GM21723 (cell line): ENCODE results near the gene ITGB1BP1.
"Not testable (repeated sequence)": the region's sequence is repeated elsewhere in the genome, so short reads cannot be mapped to it uniquely, and the experiment has no call there.

Experiments
- ATAC-seq: cut with Tn5 transposase; IDR thresholded peaks from one replicate; pipeline ENCODE4 v1.9.1; 2021; ENCODE audit warnings: mild to moderate bottlenecking, moderate library complexity; ENCODE audit not compliant: unreplicated experiment

ITGB1BP1 gene

GRCh38 chr2:9401646-9402371 is 21.5 kb downstream of the ITGB1BP1 start:
- ATAC-seq: no peak

DNA sequence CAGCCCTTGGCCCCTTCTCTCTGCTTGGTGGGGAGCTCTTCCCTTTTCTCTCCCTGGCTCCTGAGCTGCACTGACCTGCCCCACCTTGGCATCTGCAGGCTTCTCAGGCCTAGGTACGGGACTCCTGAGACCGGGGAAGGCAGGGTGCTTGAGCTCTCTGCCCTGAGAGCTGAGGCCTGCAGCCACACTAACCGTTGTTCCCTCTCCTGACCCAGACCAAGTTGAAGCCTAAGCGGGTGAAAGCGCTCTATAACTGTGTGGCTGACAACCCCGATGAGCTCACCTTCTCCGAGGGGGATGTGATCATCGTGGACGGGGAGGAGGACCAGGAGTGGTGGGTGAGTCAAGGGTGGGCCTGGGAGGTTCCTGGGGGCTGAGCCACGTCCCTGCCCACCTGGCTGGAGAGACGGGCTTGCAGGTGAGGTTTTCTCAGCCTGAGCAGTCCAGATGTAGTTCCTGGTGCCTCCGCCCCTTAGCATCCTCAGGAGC is 22.2 kb downstream of the ITGB1BP1 start:
- no peak for ATAC-seq

DNA sequence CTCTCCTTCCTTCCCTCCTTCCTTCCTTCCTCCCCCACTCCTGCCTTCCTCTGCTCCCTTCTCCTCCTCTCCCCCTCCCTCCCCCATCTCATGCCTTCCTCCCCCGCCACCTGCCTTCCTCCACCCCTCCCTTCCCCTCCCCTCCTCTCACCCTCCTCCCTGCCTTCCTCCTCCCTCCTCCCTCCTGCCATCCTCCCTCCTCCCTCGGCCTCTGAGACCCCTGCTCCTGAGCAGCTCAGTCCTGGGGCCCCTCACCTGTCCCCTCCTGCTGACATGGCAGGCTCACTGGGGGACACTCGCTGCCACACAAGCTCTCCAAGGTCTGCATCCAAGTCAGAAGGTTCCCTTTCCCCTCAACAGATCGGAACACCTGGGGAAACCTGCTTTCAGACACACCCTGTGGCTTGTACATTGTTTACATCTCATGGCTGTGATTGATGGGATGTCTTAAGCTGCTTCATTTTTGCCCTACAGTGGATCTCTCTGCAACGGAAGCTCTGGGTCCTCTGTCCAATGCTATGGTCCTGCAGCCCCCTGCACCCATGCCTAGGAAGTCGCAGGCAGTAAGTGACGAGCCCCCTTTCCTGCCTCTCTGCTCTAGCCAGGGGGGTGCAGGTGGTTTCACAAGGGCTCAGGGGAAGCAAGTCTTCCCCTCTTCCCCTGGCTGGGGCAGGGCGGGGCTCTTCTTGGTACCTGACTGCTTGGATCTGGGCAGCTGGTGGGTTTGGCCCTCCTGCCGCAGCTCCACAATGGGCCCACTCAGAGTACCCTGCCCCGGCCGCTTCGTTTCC is 22.9 kb downstream of the ITGB1BP1 start:
- ATAC-seq: no peak

DNA sequence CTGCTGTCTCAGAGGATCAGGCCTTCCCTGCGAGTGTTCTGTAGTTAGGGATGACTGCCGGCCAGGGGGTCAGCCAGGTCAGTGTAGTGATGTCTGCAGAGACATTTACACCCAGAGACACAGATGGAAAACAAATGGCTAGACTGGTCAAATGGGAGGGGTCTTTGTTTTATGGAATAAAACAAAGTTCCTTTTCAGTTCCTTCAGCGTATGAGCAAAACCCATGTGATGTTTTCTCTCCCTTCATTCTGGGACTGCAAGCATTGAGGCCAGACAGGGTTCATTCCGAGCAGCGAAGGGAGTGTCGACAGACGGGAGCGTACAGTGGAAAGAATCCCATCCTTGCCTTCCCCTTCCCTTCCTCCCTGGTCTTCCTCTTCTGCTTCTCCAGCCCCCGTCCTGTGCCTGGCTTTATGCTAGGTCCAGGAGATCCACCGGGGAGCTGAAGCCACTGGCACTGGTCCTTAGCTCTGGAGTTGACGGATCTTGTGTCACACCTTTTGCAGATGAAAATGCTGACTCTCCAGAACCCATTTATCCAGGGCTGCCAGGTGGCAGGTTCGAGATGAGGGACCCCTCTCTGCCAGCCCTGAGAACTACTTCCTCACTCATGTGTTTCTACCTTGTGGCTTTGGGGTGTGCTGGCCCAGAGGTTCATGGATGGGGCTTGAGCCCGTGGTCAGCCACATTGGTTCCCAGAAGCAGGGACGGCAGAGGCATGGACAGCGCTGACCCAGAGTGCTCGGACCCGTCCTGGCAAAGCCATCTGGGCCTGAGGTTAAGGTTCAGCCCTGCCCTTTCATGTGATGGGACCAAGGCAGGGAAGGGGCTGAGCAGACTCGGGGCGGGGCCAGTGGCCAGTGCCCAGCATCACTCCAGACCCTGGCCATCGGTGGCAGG is 24.2 kb downstream of the ITGB1BP1 start:
- no peak for ATAC-seq

DNA sequence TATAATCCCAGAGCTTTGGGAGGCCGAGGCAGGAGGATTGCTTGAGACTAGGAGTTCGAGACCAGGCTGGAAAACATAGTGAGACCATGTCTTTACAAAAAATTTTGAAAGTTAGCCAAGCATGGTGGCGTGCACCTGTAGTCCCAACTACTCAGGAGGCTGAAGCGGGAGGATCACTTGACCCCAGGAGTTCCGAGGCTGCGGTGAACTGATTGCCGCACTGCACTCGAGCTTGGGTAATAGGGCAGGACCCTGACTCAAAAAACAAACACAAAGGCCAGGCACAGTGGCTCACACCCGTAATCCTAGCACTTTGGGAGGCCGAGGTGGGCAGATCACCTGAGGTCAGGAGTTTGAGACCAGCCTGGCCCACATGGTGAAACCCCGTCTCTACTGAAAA is 25.1 kb downstream of the ITGB1BP1 start:
- not testable (repeated sequence) for ATAC-seq

DNA sequence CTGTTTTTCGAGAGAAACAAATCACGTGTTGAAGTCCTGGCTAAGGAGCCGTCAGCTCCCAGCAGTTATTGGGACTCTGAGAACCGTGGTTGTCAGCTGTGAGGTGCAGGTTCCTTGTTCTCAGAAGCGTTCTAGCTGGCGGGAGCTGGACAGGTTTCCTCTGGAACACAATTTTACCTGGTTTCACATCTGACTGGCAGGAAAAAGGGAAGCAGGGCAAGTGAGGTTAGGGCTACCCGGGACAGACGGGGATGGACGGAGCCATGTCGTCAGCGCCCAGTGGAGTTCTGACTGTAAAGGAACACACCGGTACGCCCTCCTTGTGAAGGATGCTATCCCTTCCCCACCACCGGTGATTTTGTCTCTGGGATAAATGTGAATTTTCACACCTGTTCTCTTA is 26.1 kb downstream of the ITGB1BP1 start:
- ATAC-seq: no peak

- no peak for ATAC-seq
Measured at GRCh38 chr2:9394816-9395215, 28.5 kb downstream of the ITGB1BP1 start.

GRCh38 chr2:9392898-9393765 is 30.2 kb downstream of the ITGB1BP1 start:
- no peak for ATAC-seq

GRCh38 chr2:9391961-9392720 is 31.2 kb downstream of the ITGB1BP1 start:
- no peak for ATAC-seq

DNA sequence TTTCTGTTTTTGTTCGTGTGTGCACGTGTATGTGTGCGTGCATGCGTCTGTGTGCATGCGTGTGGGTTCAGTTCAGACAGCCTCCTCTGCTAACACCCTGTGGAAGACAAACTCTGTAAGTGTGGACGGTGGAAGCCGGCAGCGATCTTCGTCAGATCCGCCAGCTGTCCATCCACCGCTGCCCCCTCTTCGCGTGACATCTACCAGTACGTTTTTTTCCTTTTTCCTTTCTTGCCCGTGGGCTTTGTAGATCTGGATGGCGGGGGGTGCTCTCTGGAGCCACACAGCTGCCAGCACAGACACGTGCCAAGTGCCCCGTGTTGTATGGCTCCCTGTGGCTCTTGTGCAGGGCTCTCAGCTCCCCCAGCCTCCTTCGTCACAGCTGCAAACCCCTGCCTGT is 32.3 kb downstream of the ITGB1BP1 start:
- no peak for ATAC-seq

GRCh38 chr2:9390151-9390850 is 33.0 kb downstream of the ITGB1BP1 start:
- no peak for ATAC-seq

- ATAC-seq: no peak
Measured at GRCh38 chr2:9388950-9389911, 34.1 kb downstream of the ITGB1BP1 start.

DNA sequence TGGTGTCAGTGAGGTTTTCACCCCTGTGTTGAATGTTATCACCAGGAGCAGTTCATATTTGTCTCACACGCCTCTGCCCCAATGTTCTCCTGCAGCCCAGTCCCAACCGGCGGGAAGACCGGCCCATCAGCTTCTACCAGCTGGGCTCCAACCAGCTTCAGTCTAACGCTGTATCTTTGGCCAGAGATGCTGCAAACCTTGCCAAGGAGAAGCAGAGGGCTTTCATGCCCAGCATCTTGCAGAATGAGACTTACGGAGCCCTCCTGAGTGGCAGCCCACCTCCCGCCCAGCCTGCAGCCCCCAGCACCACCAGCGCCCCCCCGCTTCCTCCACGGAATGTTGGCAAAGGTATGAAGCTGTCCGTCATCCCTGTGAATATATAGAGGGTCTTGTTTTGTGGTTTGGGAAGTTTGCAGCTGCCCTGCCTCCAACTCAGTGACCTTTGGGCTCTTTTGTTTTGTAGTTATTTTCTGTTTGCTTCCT is 35.1 kb downstream of the ITGB1BP1 start:
- no peak for ATAC-seq

GRCh38 chr2:9385841-9386240 is 37.5 kb downstream of the ITGB1BP1 start:
- ATAC-seq: no peak

DNA sequence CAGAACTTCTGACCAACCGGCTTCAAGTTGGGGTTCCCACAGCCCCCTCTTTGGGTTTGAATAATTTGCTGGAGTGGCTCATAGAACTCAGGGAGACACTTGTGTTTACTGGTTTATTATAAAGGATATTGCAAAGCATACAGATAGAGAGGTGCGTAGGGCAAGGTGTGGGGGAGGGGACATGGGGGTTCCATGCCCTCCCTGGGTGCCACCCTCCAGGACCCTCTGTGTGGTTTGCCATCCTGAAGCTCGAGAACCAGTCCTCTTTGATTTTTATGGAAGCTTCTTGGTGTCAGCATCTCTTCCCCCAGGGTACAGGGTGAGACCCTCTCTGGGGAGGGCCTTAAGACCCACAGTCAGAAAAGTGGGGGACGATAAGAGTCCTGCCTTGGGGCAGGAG is 38.8 kb downstream of the ITGB1BP1 start:
- ATAC-seq: no peak

DNA sequence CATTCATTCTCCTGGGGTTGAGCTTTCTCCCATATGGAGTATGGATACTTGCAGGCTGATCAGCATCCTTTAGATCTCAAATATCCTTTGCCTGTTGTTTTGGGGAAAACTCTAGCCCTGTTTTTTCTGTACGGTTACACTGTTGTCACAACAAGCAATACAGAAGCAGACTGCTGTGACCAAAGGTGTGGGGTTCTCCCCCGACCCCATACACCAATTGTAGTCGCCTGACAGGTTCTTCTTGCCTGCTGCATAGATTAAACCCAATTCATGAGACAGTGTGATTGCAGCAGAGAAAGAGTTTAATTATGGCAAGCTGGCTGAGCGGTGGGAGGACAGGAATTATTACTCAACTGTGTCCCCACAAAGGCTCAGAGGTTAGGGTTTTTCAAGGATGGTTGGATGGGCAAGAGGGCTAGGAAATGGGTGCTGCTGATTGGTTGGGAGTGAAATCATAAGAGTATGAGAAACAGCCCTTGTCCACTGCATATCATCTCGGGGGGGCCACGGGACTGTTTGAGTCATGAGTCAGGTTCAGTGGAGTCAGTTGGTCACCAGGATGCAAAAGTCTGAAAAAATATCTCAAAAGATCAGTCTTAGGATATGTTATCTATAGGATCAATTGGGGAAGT is 40.6 kb downstream of the ITGB1BP1 start:
- no peak for ATAC-seq
